HPDE6-E6E7 (cell line): ENCODE measurements around the gene SYTL2.

ENCODE experiments used
- DNase-seq: peaks from one replicate; pipeline ENCODE4 v3.0.0; 2011; ENCODE audit warnings: missing footprints; ENCODE audit errors: extremely low spot score

SYTL2 gene

GRCh38 chr11:85652786-85653447 is 158.0 kb downstream of the SYTL2 start:
- no peak for DNase-seq

GRCh38 chr11:85651118-85651517 is 159.8 kb downstream of the SYTL2 start:
- no peak for DNase-seq

DNA sequence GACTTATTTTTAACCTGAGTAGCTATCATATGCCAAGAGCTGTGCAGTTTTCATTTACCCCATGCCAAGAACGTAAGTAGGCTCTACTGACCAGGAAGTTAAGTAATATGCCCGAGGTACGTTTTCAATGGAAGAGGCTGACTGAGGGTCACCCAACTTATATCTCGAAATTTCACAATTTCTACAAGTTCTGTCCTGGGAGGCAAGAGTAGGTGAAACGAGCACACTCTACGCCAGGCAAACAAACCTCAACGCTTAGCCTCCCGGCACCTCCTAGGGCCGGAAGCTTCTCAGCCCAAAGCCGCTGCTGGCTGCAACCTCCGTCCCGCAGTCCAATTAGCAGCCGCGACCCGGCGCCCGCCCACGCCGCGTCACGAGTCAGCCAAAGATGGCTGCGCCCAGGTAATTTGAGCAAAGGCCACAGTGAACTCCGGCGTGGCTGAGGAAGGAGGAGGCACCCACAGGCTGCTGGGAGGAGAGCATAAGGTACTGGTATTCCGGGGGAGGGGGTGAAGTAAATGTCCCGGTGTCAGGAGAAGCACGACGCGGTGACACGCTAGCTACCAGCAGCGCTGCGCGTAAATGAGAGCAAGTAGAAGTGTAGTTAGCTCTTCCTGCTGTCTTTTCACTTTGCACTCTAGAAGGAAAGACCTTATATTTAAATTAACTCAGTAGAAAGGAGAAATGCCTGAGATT is 163.2 kb downstream of the SYTL2 start, which contains the start of gene TMEM126A:
TSS of gene TMEM126A (plus strand) at position 364 of the 696 bp plus-strand sequence. CDS start 2,289 bp downstream, outside the sequence.
- DNase-seq = peak; percentile 84

DNA sequence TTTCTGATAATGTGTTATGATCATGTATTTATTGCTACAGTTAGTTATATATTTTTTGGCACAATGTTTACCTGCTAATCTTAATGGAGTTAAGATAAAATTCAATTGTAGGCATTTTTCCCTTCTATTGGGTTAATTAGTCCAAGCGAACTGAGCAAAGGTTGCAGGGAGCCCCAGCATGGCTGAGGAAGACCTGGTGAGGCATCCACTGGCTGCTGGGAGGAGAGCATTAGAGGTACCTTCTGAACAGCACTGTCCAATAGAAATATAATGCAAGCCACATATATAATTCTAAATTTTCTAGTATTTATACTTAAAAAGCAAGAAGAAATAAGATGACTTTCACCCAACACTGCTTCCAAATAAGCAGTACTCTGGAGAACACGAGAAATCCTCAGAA is 163.9 kb downstream of the SYTL2 start:
- no peak for DNase-seq
